NCI-H2227 (cell line): Measurements from ENCODE around the gene ZSCAN12.
"Not testable (repeated sequence)": the region's sequence is repeated elsewhere in the genome, so short reads cannot be mapped to it uniquely, and the experiment has no call there.

Source experiments
- DNase-seq: peaks from one replicate; lab custom pipeline; 2025; ENCODE audit not compliant: unreplicated experiment; lab: John Stamatoyannopoulos, UW

ZSCAN12 gene

DNA sequence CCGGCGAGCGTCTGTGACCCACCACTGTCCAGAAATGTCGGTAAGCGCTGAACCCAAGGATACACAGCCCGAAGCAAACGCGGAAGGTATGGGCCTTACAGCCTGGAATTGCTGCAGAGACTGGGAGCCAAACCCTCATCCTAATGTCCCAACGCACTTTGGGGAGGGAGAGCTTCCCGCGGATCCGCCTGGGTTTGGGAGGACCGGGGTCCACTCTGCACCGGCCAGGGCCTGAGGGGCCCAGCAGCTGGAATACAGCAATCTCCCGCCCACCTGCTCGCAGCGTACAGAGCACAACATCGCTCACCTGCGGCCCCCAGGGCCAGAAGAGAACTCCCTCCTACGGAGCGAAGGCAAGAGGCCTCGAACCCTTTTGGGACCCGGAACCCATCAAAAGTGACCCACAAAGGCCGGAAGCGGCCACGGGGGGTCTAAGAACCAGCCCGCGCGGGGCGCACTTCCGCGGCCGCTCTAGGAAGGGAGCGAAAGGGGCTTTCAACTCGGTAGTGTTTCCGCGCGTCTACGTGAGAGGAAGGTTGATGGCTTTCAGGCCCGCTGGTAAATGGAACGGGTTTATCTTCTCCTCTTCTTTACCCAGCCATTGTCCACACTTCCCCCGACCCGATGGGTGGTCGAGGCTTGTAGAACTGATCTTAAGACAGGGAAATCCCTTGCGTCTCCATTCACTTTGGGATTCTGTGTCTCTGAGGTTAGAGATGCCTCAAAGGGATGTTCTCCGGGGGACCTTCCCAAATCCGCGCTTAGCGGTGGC lies at the start of gene ZSCAN12:
TSS of gene ZSCAN12 (minus strand) at position 398 of the 772 bp plus-strand sequence. CDS start 1,342 bp downstream, outside the sequence.
- DNase-seq, result peak; percentile 96

DNA sequence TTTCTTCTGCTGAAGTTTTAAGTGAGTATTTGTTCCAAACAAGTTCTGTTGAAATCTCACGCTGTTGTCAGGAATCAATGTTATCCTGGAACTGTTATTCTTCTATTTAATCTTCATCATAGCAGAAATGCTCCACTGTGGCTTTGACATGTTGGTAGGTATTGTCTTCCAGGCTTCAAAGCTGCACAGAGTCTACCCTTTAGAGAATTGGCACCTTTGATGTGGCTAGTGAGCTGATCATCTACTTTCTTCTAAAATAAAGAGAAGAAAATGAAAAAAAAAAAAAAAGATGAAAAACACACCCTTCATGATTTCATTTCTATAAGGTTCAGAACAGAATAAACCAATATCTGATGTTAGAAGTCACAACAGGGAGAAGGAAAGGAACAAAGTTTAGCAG lies 49.5 kb upstream of the ZSCAN12 start:
- no peak for DNase-seq

DNA sequence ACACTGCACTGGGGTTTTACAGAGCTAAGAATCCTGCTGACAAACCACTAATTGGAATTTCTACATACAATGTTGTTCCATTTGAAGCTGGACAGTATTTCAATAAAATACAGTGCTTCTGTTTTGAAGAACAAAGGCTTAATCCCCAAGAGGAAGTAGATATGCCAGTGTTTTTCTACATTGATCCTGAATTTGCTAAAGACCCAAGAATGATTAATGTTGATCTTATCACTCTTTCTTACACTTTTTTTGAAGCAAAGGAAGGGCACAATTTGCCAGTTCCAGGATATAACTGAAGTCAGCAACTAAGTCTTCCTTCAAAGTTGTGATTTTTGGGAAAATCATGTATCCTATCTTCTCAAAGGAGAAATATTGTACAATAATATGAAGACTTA lies 48.0 kb upstream of the ZSCAN12 start:
- not testable (repeated sequence) for DNase-seq

DNA sequence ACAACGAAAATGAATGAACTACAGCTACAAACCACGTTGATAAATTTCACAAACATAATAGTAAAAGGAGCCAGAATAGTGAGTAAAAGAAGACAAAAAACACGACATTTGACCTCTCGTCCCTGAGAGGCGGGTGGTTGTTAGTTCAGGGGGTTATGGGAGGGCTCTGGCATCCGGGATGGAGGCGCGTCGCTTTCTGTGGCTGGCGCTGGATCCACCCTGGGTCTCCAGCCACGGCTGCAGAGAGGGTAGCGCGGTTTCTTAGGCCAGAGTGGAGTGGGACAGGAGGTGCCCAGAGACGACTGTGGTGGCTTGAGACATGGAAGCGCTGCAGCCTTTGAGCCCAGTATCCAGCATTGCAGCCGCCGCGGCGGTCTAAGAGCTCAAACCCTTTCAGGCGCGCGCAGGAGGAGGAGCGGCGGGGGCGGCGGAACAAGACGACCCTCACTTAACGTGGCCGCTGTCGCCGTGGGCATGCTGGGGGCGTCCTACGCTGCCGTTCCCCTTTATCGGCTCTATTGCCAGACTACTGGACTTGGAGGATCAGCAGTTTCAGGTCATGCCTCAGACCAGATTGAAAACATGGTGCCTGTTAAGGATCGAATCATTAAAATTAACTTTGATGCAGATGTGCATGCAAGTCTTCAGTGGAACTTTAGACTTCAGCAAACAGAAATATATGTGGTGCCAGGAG lies 47.4 kb upstream of the ZSCAN12 start:
- peak; percentile 57 for DNase-seq

DNA sequence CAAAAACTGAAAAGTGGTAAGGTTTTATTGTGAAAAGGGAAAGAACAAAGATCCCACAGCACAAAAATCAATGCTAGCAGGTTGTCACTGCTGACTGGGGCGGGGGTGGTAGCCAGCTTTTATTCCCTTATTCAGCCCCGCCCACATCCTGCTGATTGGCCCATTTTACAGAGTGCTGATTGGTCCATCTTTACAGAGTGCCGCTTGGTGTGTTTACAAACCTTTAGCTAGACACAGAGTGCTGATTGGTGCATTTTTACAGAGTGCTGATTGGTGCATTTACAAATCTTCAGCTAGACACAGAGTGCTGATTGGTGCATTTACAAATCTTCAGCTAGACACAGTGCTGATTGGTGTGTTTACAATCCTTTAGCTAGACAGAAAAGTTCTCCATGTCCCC lies 45.2 kb upstream of the ZSCAN12 start:
- DNase-seq, result peak; percentile 14

DNA sequence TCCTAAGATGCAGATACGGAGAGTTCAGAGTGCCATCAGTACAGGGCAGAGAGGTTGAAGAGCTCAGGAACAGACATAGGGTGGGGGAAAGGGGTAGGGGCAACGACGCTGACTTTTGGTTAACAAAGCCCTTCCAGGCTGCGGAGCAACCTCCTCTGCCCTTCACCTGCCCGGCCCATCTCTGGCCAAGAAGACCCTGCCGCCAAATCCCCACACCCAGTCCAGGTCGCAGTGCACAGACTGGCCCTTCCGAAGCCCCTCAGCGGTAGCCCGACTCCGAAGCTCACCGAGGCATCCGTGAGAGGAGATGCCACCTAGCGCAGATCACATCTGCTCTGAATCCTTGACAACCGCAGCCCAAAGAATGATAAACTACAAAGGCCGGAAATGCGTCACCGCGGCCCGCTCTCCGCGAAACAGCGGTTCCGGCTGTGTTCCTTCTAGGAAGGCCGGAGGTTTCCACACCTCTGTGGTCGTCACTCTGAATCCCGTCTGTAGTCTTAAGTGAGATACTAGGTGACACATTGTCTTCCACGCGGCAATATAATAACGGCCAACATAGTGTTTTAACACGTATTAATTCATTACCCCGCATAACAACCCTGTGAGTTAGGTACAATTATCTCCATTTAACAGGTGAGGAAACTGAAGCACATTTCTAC lies 43.7 kb upstream of the ZSCAN12 start, which contains the start of gene ZSCAN23:
TSS of gene ZSCAN23 (minus strand) at position 380 of the 662 bp plus-strand sequence. CDS start 7,225 bp downstream, outside the sequence.
- DNase-seq, result peak; percentile 96

DNA sequence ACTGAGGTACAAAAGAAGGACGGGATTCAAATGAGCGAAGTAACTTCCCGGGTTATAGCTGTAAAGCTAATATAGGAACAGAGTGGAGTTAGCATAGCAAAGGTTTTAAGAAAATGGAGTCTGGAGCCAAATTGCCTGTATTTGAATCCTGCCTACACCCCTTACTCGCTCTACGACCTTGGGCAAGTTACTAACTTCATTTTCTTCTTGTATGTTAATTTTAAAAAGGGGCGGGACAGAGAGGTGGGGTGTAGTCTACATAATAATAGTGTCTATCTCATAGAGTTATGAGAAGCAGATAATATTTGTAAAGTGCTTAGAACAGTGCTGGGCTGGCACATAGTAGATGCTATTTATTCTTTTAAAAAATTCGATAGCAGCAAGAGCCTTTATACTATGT lies 43.0 kb upstream of the ZSCAN12 start:
- peak; percentile 34 for DNase-seq

DNA sequence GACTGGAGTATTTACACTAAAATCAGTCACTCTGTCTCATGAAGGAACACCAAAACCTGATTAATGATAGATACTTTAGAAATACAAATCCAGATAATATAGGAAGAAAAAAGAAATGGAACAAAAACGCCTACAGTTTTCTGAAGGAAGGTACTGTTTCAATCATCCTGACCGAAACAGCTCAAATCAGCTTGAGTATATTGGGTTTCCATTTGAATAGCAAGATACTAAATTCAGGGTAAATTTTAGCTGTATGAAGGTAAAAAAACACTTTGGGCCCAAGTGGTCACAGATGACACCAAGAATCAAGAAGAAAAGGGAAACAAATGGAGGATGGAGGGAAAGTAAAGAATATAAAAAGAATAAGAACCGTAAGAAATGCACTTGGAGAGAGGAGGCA lies 36.9 kb upstream of the ZSCAN12 start:
- DNase-seq, result no peak

DNA sequence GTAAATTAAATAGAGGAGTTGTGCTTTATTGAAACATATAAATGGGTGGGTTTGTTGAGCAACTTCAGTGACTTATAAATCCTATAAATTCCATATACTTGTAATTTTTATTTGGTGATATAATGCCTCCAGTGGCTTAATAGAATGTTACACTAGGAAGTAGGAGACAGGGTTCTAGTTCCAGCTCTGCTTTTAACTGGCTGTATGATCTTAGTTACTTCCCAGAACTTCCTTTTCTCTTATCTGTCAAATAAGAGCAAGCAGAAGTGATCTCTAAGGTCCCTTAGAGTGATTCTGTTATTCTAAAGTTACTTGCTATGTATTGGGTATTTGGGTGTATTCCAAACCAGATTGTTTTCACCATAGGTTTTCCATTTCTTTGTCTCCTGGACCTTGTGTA lies 33.6 kb upstream of the ZSCAN12 start:
- no peak for DNase-seq

DNA sequence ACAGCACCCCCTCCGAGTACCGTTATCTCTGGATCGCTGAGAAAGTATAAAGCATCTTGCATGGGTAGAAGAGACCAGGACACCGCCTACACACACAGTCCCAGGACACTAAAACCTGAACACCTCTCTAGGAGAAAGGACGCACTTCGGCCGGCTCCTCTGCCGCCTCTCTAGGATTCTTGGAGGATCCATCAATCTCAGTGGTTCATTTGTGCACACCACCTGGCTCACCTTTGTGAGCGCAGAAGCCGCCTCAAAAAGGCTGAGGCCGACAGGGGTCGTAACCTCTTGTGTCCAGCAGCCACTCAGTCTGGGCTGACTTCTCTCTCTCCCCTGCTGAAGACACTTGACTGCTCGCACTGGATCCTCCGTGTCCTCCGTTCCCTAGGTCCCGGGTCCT lies 30.2 kb upstream of the ZSCAN12 start:
- DNase-seq, result no peak

DNA sequence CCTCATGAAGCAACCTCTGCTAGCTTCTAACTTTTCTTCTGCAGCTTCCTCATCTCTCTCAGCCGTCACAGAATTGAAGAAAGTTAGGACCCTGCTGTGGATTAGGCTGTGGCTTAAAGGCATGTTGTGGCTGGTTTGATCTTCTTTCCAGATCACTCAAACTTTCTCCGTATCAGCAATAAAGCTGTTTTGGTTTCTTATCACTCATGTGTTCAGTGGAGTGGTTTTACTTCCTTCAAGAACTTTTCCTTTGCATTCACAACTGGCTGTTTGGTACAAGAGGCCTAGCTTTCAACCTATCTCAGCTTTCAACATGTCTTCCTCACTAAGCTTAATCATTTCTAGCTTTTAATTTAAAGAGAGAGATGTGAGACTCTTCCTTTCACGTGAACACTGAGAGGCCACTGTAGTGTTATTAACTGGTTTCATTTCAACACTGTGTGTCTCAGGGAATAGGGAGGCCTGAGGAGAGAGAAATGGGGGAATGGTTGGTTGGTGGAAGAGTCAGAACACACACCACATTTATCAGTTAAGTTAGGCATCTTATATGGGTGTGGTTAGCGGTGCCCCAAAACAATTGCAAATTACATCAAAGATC lies 26.5 kb upstream of the ZSCAN12 start:
- DNase-seq, result no peak

DNA sequence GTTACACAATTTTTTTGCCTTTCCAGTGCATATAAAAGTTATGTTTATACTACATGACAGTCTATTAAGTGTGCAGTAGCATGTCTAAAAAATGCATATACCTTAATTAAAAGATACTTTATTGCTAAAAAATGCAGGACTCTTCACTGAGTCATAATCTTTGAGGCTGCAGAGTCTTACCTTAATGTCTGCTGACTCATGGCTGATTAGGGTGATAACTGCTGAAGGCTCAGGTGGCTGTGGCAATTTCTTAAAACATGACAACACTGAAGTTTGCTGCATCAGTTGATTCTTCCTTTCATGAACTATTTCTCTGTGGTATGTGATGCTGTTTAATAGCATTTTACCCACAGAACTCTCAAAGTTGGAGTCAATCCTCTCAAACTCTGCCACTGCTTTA lies 24.6 kb upstream of the ZSCAN12 start:
- no peak for DNase-seq

DNA sequence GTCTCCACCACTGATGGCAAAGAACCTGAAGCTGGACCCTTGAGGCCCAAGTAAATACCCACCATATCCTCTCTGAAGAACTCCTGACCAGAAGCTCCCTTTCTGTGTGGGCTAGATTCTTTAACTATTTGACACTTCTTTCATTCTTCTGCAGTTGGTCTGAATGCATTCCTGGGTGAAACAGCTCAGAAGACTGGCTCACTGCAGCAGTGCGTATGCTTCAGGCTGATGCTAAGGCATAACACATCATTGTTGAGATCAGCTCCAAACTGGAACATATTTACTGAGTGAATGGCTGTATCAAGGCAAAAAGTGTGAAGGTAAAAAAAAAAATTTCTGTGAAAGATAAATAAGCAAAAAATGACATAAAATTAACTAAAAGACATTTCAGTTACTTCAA lies 24.0 kb upstream of the ZSCAN12 start:
- no peak for DNase-seq

DNA sequence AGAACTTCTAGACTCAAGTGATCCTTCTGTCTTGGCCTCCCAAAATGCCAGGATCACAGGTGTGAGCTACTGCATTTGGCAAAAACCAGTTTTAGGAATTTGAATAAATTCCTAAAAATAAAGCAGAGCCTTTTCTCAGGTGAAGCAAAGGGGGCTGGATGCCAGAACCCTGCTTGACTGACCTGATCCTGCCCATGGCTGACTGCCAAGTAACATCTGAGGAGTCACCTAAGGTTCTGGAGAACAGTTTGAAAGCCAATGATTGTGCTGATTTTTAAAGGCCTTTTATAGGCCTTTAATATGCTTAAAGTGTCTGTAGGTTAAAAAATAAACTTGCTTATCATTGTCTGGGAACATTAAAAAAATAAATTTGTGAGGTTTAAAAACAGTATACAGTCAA lies 14.1 kb upstream of the ZSCAN12 start:
- DNase-seq, result no peak

DNA sequence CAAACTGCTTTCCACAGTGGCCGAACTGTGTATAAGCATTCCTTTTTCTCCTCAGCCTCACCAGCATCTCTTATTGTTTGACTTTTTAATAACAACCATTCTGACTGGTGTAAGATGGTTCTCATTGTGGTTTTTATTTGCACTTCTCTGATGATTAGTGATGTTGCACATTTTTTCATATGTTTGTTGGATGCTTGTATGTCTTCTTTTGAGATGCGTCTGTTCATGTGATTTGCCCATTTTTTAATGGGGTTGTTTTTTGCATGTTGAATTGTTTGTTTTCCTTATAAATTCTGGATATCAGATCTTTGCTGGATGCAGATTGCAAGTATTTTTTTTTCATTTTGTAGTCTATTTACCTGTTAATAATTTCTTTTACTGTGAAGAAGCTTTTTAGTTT lies 11.2 kb upstream of the ZSCAN12 start:
- DNase-seq, result no peak

DNA sequence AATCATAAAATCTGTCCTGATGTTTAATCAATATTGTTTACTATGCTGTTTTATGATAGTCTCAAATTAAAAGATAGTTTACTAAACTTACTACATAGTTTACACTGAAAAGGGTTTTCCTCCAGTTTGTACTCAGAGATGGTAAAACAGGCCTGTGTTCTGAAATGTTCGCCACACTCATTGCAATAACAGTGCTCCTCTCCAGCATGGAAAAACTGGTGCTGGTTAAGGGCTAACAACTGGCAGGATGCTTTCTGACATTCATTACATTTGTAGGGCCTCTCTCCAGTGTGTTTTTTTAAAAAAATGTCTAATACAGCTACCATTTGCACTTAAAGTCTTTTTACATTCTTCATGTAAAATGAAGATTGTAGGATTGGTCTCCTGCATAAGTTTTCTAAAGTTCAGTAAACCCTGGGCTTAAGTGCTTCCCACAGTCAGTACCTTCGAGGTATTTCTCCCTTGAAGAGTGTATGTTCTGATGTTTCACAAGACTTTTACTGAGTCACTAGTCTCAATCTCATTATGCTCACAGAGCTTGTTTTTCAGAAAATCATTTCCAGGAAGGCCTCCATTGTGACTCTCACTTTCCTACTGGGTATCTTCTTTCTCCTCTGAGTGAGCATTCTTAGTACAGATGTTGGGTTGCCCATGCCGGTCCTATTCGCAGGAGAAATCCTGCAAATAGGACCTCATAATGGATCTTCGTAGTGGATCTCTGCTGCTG lies 8.7 kb upstream of the ZSCAN12 start:
- DNase-seq, result no peak

DNA sequence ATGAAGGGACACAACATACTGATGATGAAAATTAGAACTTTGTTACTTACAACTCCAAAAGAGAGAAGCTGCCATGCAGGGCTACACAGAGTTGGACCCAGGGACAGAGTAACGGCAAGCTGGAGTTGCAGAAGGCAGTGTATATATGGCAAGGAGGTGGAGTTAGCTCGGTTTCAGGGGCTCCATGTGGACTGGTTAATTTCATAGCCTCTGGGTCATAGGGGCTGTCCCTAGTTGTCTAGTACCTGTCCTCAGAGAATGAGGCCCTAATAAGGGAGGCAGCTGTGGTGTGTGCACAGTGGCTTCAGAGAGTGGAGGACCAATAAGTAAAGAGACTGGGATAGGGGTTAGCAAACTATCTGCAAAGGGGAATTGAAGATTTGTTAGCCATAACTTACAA lies 7.9 kb upstream of the ZSCAN12 start:
- DNase-seq, result no peak

DNA sequence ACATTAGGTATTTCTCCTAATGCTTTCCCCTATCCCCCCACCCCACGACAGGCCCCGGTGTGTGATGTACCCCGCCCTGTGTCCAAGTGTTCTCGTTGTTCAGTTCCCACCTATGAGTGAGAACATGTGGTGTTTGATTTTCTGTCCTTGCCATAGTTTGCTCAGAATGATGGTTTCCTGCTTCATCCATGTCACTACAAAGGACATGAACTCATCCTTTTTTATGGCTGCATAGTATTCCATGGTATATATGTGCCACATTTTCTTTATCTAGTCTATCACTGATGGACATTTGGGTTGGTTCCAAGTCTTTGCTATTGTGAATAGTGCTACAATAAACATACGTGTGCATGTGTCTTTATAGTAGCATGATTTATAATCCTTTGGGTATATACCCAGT lies 4.4 kb upstream of the ZSCAN12 start:
- DNase-seq, result not testable (repeated sequence)

DNA sequence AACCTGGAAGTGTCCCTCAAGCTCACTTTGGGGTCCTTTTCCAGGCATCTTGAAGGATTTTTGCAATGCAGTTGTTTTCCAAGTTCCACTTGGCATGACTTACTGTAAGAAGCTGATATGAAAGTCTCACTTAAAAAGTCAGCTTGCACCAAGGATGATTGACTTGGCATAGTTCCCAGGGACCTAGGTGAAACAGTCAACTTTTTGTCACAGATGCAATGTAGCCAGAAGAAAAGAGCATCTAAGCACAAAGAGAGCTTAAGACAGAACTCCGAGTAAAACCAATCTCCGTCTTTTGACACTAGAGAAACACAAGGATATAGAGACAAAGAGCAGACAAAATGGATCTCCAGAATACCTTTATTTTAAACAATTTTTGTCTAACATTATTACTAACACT lies 2.6 kb upstream of the ZSCAN12 start:
- no peak for DNase-seq

DNA sequence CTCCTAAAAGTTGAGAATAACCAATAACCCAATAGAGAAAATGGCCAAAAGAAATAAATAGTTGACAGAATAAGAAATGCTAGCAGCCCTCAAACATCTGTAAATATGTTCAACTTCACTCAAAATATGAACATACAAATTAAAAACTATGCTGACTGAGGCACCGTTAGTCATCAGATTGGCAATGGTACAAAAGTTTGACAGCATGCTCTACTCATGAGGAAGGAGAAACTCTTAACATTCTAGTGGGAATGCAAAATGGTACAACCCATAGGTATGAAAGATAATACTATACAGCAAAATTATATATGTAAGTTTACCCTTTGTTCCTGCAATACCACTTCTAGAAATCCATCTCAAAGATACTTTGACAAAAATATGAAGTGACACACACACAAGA lies 1.6 kb upstream of the ZSCAN12 start:
- DNase-seq, result no peak

DNA sequence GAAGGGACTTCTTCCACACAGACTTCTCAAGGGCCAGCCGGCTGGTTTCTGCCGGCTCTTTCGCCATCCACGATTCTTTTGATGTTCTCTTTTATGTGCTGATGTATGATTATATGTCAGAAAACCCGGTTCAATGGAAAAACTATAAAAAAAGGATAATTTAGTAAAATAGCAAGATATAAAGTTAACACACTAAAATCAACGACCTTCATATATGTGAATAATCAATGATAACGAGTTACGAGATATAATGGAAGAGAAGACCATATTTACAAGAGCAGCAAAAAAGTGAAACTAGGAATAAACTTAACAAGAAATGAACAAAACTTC lies 540 bp upstream of the ZSCAN12 start:
- no peak for DNase-seq
